ENCODE results near the gene KRTAP5-10.

GRCh38 chr11:71563406-71563805 is 2.0 kb upstream of the KRTAP5-10 start:
- no peak for TF ChIP-seq EZH2phosphoT487 (IDR thresholded peaks at IDR 0.05; ENCODE audit: insufficient read depth, low read depth)
- TF ChIP-seq EZH2 (IDR thresholded peaks at IDR 0.05; ENCODE audit: insufficient read depth, poor library complexity, severe bottlenecking): no peak
